Transverse colon (tissue), 4 donors: ENCODE data around the gene RET. TPM values are rescaled to one million over a fixed set of nuclear protein-coding genes. Genes with fewer than 3 reads are reported as not detected.

Experiments
- DNase-seq: peaks from one replicate; pipeline ENCODE4 v3.0.0-alpha.2; 2019
- H3K27ac ChIP-seq, 4 donors: fragments of 200-600 bp; sonication (generic); 2 replicates each; pipeline ENCODE4 v1.5.1; 2016 to 2018; ENCODE audit warnings: inconsistent platforms in 4 of 4
- H3K27me3 ChIP-seq: fragments of 200-600 bp; sonication (generic); 2 replicates; pipeline ENCODE4 v1.5.1; 2017; ENCODE audit warnings: inconsistent platforms
- H3K36me3 ChIP-seq, 4 donors: fragments of 200-600 bp; sonication (generic); 2 replicates each; pipeline ENCODE4 v1.5.1; 2017 to 2019; ENCODE audit warnings: inconsistent platforms in 4 of 4
- H3K4me1 ChIP-seq, 4 donors: fragments of 200-600 bp; sonication (generic); 2 replicates each; pipeline ENCODE4 v1.5.1; 2017 to 2020; ENCODE audit warnings: inconsistent platforms in 4 of 4
- H3K4me3 ChIP-seq, 4 donors: fragments of 200-600 bp; sonication (generic); 1 replicate in 1 of 4; 2 replicates in 3 of 4; pipeline versions ENCODE4 v1.5.1 to v1.6.1; 2017 to 2019; ENCODE audit warnings: inconsistent platforms in 4 of 4
- H3K9me3 ChIP-seq, 2 donors: fragments of 200-600 bp; sonication (generic); 2 replicates each; pipeline ENCODE4 v1.5.1; 2017 to 2019; ENCODE audit warnings: inconsistent platforms in 2 of 2
- EP300 ChIP-seq: sonication (generic); formaldehyde crosslinking; IDR thresholded peaks from one replicate; pipeline ENCODE4 v1.6.1; 2017; ENCODE audit warnings: antibody characterized with exemption, low read depth
- POLR2A ChIP-seq: fragments of 450-650 bp; IDR thresholded peaks from one replicate; pipeline ENCODE4 v1.6.1; 2016; ENCODE audit warnings: antibody characterized with exemption, mild to moderate bottlenecking, moderate library complexity
- POLR2AphosphoS5 ChIP-seq, 3 donors: sonication (generic); formaldehyde crosslinking; IDR thresholded peaks; one replicate each; pipeline ENCODE4 v1.6.1; 2016; ENCODE audit warnings: antibody characterized with exemption in 3 of 3
- WGBS, 2 donors: methylation state at CpG; one replicate each; pipeline ENCODE4 v1.1.5; 2018; ENCODE audit warnings: low coverage in 1 of 2; 5-methylcytosine and 5-hydroxymethylcytosine counted together
- in situ Hi-C, 4 donors: fragments of 200-750 bp; cut with MboI; loops; one replicate each; pipeline versions ENCODE4 v1.15.0 to v1.15.1; 2017; ENCODE audit warnings: low sequenced_read_pairs in 3 of 4, low pct_ligation_motif_present in 1 of 4, low pct_unique_long_range_greater_than_20kb in 1 of 4
- intact Hi-C: fragments of 100-400 bp; cut with DNase I; formaldehyde crosslinking; loops from one replicate; pipeline ENCODE4 v1.15.1; 2023; ENCODE audit warnings: low total_unique reads
- total RNA-seq, 4 donors: library from RNA; depleted of rRNA; stranded (reverse); fragments of >200 nt; gene quantifications; one replicate each; pipeline ENCODE4 v1.1.0, GENCODE V29; 2016
- TF ChIP-seq, protein P1 (sequence below), 5 experiments: fragments of 200-600 bp in 3 of 5; fragments of 450-650 bp in 2 of 5; sonication (generic) in 3 of 5; IDR thresholded peaks; 1 replicate in 2 of 5; 2 replicates in 3 of 5; pipeline ENCODE4 v1.5.1; 2016 to 2017; ENCODE audit warnings: antibody characterized with exemption in 5 of 5, inconsistent platforms in 3 of 5, mild to moderate bottlenecking in 2 of 5, moderate library complexity in 1 of 5

RET gene
- total RNA-seq, 4 donors from 2014 or later = 0.37 to 5.6 (median 1.4) TPM

DNA sequence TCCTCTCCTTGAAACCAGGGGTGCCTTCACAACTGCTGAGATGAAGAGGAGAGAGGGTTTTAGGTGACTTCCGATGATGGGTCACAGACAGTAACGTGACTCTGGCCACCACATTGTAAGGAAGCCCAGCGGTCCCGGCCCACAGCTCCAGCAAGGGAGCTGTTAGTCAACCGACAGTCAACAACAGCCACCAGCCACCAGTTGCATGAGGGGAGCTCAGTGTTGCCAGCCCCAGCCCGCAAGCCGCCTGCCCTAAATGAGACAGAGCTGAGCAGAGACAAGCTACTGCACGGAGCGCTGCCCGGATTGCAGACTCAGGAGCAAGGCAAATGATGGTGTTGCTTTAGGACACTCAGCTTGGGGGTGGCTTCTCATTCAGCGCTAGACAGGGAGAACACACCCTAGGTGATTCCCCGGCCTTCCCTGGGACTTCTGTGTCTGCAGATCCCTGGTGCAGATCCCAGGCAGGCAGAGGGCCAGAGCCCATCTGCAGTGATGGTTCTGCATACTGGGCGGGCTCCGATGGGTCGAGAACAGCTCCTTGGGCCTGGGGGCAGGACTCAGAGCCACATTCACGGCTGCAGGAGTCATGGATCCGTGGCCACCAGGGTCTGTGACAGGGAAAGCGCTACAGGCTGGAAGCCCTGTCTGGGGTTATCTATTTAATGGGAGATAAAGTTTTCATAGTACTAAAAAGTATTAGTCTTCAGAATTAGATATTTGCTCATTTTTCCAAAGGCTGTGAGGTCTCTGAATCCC is 14.3 kb upstream of the RET start:
- 88% methylated on average over 16 of the region's 18 CpGs; no CpG with 5 or more reads in 1 of the 2 donors for WGBS, 2 donors
- DNase-seq = no peak
- Histone ChIP-seq H3K36me3 (no peaks in the 10 kb centered on the region), H3K27me3 (no peaks in the 10 kb centered on the region), H3K27ac (no peak overlapping the region), H3K4me1 (no peaks in the 10 kb centered on the region), H3K9me3 (no peaks in the 10 kb centered on the region), H3K4me3 (no peak overlapping the region)
- intact Hi-C loops = no loop called here
- TF ChIP-seq EP300 = no peak
- TF ChIP-seq POLR2A = no peak
- TF ChIP-seq POLR2AphosphoS5 (IDR thresholded peaks at IDR 0.05) = no peak
- TF ChIP-seq, protein P1, sequence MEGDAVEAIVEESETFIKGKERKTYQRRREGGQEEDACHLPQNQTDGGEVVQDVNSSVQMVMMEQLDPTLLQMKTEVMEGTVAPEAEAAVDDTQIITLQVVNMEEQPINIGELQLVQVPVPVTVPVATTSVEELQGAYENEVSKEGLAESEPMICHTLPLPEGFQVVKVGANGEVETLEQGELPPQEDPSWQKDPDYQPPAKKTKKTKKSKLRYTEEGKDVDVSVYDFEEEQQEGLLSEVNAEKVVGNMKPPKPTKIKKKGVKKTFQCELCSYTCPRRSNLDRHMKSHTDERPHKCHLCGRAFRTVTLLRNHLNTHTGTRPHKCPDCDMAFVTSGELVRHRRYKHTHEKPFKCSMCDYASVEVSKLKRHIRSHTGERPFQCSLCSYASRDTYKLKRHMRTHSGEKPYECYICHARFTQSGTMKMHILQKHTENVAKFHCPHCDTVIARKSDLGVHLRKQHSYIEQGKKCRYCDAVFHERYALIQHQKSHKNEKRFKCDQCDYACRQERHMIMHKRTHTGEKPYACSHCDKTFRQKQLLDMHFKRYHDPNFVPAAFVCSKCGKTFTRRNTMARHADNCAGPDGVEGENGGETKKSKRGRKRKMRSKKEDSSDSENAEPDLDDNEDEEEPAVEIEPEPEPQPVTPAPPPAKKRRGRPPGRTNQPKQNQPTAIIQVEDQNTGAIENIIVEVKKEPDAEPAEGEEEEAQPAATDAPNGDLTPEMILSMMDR (IDR thresholded peaks at IDR 0.05) = no peak
- in situ Hi-C loops = no loop called here

DNA sequence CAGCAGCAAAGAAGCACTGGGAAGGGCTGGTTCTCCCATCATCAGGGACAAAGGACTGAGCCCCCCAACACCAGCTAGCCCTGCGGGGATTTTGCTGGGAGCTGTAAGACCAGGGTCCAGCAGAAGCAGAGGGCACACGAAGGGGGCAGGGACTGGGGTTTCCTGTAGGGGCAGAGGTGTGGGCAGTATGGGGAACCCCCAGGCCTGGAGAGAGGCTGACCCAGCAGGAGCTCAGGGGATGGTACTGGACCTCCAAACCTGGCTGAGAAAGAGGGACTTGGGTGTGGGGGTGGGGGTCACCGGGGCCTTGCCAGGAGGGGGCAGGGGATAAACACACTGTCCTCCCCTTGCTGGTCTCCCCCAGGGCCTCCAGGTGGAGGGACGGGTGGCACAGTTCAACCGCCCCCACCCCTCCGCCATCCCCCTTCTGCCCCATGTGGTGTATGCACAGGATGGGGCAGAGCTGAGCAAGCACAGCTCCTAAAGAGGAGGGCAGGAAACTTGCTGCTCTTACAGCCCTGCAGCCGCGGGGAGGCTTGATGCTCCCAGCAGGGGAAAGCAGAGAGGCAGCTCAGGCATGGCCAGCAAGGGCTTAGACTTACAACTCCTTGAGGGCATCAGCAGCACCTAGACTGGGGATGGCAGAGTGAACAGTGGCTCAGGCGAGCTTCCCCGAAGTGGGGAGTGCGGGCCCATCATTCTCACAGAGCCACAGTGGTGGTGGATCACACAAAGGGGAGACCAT is 12.4 kb upstream of the RET start:
- no peak for DNase-seq
- no peak overlapping the region for H3K4me3 ChIP-seq
- H3K27ac ChIP-seq = no peak overlapping the region
- in situ Hi-C loops = no loop called here
- intact Hi-C loops = no loop called here
- H3K4me1 ChIP-seq = peaks cover 0 to 10% (median 0%) of the 10 kb centered on the region in 4 donors
- TF ChIP-seq POLR2AphosphoS5 (IDR thresholded peaks at IDR 0.05) = no peak
- no peak for TF ChIP-seq EP300
- TF ChIP-seq POLR2A = no peak
- TF ChIP-seq, protein P1 (IDR thresholded peaks at IDR 0.05) = no peak
- H3K27me3 ChIP-seq = no peaks in the 10 kb centered on the region
- WGBS, 2 donors = 74% methylated on average over 11 of the region's 11 CpGs; no CpG with 5 or more reads in 1 of the 2 donors
- H3K9me3 ChIP-seq = no peaks in the 10 kb centered on the region
- no peaks in the 10 kb centered on the region for H3K36me3 ChIP-seq

DNA sequence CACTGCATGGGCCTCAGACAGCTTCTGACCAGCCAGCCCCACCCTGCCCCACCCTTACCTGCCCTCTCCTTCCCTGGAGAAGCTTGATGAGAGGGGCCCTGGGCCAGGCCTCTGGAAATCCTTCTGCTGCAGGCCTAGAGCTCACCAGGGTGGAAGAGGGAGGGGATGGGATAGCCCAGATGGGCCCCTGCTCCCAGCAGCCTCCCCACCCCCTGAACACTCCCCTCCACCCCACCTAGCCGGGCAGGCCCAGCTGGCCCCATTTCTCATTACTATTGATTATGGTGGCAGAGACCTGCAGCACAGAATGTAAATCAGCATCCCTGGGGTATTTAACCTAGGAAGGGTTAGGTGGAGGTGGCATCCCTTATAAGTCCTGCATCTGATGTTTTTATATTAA is 11.6 kb upstream of the RET start:
- TF ChIP-seq POLR2AphosphoS5 (IDR thresholded peaks at IDR 0.05) (no peak), POLR2A (no peak), EP300 (no peak)
- TF ChIP-seq, protein P1 (IDR thresholded peaks at IDR 0.05) = no peak
- WGBS, 2 donors = 100% methylated on average over 1 of the region's 1 CpG; no CpG with 5 or more reads in 1 of the 2 donors
- Histone ChIP-seq H3K27me3 (no peaks in the 10 kb centered on the region), H3K4me1 (peaks cover 0 to 10% (median 0%) of the 10 kb centered on the region in 4 donors), H3K4me3 (no peak overlapping the region), H3K36me3 (no peaks in the 10 kb centered on the region), H3K9me3 (no peaks in the 10 kb centered on the region), H3K27ac (no peak overlapping the region)
- intact Hi-C loops = no loop called here
- in situ Hi-C loops = no loop called here
- no peak for DNase-seq

DNA sequence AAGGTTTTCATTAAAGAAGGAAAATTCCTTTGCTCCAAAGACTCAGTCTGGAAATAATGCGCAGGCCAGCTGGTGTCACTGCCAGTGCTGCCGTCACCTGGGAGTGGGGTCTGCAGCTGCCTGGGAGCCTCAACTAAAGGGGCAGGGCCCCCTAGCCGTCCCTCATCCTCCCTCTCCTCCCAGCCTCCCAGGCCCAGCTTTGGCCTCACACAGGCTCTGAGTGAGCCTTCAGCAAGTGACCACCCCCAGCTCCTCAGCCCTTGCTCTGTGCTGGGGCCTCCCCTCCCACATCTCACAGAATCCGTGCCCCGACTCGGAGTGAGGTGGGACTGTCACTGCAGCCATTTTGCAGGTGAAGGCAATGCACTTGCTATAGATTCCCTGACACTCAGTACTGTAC is 11.1 kb upstream of the RET start:
- no peaks in the 10 kb centered on the region for H3K36me3 ChIP-seq
- no peaks in the 10 kb centered on the region for H3K9me3 ChIP-seq
- in situ Hi-C loops = no loop called here
- DNase-seq = no peak
- intact Hi-C loops = no loop called here
- 95% methylated on average over 6 of the region's 6 CpGs; no CpG with 5 or more reads in 1 of the 2 donors for WGBS, 2 donors
- H3K27me3 ChIP-seq = no peaks in the 10 kb centered on the region
- no peak overlapping the region for H3K27ac ChIP-seq
- no peak overlapping the region for H3K4me3 ChIP-seq
- peaks cover 0 to 10% (median 0%) of the 10 kb centered on the region in 4 donors for H3K4me1 ChIP-seq
- TF ChIP-seq POLR2AphosphoS5 (IDR thresholded peaks at IDR 0.05) (no peak), EP300 (no peak), POLR2A (no peak)
- TF ChIP-seq, protein P1 (IDR thresholded peaks at IDR 0.05) = no peak
